Stimulated activated CD8-positive, alpha-beta memory T cell treated with anti-CD3 and anti-CD28 coated beads, Interleukin-7, amount 100 ng/mL, for 48 hours (primary cell): ENCODE results near the gene USO1.
"Not testable (repeated sequence)": the region's sequence is repeated elsewhere in the genome, so short reads cannot be mapped to it uniquely, and the experiment has no call there.

Source experiments
- DNase-seq, 2 donors: peaks; one replicate each; pipeline ENCODE4 v3.0.0-alpha.2; 2020; ENCODE audit warnings: low read depth in 1 of 2; ENCODE audit errors: extremely low read depth in 1 of 2

USO1 gene

DNA sequence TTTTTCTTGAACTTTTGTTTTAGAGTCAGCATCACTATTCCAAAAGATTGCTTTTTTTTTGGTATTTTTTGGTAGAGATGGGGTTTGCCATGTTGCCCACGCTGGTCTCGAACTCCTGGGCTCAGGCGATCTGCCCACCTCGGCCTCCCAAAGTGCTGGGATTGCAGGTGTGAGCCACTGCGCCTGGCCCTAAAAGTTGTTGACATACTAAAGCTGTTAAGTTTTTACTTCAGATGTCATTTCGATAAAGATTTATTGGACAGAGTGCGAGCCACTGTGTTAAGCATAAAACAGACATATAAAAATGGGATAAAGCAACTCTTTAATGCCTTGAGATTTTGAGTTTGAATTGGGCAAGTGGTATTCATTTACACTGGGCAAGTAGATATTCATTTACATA, 28.3 kb downstream of the USO1 start:
- no peak for DNase-seq

DNA sequence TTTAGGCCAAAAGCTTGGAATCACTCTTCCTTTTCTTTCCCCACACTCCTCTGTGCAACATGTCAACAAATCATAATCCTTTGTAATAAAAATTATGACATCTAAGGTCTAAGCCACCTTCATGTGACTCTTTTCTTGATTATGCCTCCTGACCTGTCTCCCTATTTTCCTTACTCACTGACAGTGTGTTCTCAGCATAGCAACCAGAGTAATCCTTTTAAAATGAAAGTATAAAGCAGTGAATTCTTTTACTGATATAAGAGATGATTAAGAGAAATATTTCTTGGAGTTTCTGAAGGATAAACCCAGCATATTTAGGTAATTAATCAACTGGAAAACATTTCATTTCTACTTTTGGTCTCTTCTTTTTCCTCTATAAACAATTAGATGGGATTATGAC, 44.7 kb downstream of the USO1 start:
- DNase-seq, result no peak

DNA sequence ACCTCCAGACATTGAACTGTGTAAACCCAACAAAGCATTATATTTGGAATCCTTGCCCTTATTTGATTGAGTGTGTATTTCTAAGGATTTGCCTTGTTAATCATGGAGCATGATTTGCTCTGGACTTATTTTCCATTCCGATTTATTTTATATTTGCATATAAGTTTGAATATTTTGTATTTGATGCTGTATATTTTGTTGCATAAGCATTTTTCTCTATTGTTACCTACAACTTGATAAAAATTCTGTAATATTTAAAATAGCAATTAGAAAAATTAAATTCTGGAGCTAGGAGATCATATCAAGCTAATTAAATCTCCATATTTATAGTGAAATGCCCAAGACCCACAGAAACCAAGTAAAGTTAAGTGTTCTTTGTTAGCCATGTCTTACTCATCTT, 47.2 kb downstream of the USO1 start:
- no peak for DNase-seq

DNA sequence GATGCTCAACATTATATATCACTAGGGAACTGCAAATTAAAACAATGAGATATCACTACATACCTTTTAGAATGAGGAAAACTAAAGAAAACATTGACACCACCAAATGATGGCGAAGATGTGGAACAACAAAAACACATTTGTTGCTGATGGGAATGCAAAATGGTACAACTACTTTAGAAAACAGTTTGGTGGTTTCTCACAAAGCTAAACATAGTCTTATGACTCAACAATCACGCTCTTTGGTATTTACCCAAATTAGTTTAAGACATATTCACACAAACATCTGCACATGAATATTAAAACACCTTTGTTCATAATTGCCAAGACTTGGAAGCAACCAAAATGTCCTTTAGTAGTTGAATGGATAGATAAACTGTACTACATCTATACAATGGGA, 53.2 kb downstream of the USO1 start:
- DNase-seq, result no peak

DNA sequence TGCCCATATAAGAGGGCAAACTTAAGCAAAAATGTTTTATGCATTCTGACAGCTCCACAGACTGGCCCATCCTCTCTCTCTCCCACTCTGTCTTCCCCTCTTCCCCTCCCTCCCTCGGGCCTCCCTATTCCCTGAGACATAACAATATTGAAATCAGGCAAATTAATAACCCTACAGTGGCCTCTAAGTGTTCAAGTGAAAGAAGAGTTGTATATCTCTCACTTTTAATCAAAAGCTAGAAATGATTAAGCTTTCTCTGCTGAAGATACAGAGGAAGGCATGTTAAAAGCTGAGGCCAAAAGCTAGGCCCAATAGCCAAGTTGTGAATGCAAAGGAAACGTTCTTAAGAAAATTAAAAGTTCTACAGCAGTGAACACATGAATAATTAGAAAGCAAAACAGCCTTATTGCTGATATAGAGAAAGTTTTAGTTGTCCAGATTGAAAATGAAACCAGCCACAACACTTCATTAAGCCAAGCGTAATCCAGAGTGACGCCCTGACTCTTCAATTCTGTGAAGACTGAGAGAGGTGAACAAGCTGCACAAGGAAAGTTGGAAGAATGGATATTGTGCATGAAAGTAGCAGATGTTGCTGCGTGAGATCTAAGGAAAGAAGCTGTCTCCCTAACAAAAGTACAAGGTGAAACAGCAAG, 54.9 kb downstream of the USO1 start:
- no peak for DNase-seq

DNA sequence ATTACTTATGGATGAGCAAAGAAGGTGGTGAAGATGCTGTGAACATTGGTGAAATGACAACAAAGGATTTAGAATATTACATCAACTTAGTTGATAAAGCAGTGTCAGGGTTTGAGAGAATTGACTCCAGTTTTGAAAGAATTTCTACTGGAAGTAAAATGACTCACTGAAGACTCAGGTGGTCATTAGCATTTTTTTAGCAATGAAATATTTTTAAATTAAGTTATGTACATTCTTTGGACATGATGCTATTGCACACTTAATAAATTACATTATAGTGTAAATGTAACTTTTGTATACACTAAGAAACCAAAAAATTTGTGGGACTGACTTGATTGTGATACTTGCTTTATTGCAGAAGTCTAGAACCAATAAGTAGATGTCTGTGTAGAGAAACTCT, 56.9 kb downstream of the USO1 start:
- DNase-seq, result no peak

DNA sequence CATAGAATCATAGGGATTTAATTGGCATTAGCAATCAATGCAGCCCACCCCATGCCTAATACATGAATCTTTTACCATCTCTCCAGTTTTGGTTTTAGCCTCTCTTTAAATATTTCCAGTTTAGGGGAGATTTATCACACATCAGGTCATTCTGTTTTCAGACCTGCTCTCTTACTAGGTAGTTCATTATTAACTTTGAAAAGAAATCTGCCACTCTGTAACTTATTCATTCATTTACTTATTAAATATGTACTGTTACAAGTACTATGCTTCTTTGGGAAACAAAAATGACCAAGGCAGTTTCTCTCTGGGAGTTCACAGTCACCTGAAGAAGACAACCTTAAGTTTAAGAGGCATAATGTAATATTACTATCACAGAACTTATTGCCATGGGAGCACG, 62.1 kb downstream of the USO1 start:
- DNase-seq, result no peak

DNA sequence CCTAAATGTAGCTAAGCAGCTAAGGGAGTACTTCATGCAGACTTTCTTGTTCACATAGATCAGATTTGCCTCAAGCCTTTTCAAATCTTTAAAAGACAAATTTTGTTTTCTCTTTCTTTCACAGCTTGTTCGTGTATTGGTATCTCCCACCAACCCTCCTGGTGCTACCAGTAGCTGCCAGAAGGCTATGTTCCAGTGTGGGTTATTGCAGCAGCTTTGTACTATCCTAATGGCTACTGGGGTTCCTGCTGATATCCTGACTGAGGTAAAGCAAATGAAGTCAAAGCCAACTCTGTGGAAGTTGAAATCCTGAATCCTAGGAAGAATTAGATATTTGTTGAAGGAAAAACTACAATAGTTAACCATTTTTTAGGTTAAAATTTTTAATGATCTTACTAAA, 62.6 kb downstream of the USO1 start:
- no peak for DNase-seq

DNA sequence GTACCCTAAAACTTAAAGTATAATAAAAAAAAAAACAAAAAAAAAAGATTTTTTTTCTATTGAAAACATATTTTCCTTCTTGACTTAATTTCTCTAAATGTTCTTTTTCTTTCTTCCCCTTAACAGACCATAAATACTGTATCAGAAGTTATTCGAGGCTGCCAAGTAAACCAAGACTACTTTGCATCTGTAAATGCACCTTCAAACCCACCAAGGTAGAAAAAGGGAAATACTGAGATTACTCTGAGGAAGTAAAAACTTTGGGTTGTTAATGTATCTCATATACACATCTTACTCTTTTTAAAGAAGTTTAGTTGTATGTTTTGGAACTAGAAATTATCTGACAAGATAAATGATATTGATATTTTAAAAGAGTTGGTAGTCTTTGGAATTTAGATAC, 65.6 kb downstream of the USO1 start:
- DNase-seq, result no peak

DNA sequence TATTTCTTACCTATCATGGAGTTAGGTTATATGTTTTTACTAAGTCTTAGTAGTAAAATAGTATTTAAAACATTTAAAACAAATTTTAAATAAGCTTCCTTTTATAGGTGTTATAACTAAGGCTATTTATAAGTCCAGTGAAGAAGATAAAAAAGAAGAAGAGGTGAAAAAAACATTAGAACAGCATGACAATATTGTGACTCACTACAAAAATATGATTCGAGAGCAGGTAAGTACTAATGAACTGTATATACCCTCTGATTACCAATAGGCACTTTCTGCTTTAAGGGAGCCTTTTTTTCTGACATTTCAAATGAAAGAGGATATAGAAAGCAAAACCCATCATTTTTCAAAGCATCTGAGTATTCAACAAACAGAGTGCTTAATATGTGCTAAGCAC, 76.6 kb downstream of the USO1 start:
- DNase-seq, result no peak

DNA sequence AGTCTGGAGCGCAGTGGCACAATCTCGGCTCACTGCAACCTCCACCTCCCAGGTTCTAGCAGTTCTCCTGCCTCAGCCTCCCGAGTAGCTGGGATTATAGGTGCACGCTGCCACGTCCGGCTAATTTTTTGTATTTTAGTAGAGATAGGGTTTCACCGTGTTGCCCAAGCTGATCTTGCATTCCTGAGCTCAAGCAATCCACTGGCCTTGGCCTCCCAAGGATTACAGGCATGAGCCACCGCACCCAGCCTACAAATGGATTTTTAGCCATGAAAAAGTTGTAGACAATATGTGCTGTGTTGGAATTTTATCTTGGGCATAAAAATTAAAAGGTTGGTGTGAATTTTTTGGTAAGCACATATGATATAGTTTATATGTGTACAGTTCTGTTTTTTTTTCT, 81.7 kb downstream of the USO1 start:
- not testable (repeated sequence) for DNase-seq

DNA sequence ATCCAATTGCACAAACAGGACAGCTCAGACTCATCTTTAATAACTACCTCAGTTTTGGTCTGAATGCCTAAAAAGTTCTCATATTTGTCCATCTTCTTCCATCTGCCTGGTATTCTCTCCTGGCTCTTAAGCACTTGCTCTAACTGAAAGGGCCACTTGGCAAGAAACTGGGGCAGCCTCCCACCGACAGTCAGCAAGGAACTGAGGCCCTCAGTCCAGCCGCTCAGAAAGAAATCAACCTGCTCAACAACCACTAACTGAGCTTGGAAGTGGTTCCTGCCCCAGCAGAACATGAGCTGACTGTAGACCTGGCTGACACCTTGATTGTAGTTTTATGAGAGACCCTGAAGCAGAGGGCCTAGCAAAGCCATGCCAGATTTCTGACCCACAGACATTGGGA, 93.5 kb downstream of the USO1 start:
- no peak for DNase-seq

DNA sequence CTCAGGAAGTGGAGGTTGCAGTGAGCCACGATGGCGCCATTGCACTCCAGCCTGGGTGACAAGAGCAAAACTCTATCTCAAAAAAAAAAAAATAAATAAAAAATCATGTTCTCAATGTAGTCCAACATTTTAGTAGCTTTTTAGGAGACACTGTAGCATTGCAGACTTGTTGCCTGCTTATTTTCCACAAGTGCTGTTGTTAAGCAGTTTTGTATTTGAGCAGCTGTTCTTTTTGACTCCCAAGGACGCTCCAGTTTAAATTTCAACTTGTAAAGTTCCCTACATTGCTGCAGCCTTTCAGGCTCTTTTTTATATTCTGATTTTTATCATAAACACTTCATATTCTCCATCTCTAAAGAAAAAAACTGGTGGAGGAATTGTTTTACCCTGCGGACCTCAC, 94.7 kb downstream of the USO1 start:
- no peak for DNase-seq

DNA sequence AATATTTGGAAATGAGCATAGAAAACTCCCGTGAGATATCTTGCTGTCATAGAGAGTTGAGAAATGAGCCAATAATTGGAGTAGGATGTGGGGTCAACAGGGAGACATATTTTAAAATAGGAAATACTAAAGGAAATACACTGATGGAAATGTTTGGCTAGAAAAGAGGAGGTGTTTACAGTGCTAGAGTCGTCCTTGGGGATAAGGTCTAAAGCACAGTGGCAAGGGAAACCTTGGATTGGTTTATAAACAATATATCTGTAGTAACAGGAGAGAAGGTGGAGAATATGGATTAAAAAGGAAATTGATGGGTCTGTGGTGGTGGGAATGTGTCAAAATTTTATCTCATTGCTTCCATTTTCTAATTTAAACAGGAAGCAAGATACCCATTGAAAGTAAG, 95.8 kb downstream of the USO1 start:
- no peak for DNase-seq

DNA sequence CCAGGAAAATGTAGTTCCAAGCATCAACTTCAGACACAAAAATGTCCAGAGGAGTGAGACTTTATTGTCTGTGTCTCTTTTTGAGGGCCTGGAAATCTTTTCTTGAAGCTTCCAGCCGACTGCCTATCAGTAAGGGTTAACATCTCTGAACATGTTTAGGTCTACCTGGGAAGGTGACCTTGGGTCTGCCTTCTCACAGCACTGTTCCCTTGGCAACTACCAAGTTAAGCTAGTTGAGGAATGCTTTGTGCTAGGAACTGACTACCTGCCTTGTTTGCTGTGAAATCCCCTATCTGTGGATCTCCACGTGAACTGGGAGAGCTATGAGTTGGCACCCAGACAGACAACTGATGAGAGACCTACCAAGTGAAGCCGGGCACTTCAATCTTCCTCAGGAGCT, 96.3 kb downstream of the USO1 start:
- no peak for DNase-seq

DNA sequence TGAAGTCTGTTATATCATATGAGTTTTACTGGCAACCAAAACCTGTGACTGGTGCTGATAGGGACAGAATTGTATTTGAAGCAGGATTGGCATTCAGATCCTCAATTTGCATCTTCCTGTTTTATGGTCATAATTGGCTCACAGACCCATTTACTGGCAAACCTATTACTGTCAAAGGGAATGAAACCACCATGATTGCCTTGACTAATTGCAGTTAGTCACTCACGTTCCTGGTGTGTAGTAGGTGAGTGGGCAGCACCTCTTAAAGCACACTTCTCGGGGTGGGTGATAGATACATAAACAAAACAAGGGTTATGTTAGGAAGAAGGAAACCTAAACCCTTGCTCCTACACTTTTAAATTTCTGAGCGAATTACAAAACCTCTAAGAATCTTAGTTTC, 96.8 kb downstream of the USO1 start:
- DNase-seq, result no peak

DNA sequence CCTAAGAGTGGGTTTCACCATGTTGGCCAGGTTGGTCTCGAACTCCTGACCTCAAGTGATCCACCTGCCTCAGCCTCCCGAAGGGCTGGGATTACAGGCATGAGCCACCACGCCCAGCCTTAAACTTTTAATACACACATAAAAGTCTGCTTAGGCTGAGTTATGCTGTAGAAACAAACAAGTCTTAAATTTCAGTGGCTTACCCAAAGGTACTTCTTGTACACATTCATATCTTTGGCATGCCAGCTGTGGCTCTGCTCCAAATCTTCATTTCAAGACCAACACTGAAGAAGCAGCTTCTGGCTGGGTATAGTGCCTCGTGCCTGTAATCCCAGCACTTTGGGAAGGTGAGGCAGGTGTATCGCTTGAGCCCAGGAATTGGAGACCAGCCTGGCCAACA, 97.6 kb downstream of the USO1 start:
- DNase-seq, result no peak

DNA sequence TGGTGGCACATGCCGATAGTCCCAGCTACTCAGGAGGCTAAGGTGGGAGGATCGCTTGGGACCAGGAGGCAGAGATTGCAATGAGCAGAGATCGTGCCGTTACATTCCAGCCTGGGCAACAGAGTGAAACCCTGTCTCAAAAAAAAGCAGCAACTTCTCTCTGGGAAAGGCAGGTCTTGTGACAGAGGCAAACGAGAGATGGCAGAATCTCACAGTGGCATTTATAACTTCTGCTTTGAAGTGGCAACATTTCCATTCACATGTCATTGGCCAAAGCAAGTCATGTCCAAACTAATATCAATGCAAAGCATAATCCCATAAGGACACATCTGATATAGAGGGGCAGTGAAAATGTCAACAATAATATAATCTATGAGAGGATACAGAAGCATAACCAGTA, 98.0 kb downstream of the USO1 start:
- no peak for DNase-seq

DNA sequence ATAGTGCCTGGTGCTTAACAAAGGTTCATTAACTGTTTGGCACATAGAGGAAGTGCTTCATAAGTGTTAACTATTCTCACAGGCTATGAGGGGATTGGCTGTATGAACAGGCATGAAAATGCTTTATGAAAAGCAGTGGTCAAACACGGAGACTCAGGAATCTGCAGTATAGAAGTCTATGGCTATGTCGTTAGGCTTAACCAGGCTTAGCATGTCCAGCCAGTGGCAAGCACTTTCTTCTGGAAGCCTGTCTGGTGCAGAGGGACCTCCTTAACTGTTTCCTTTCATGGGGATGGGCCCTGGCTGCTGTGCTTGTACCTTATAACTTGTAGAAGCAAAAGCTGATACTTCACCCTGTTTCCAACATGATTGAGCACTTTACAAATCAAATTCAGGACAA, 99.4 kb downstream of the USO1 start:
- no peak for DNase-seq

DNA sequence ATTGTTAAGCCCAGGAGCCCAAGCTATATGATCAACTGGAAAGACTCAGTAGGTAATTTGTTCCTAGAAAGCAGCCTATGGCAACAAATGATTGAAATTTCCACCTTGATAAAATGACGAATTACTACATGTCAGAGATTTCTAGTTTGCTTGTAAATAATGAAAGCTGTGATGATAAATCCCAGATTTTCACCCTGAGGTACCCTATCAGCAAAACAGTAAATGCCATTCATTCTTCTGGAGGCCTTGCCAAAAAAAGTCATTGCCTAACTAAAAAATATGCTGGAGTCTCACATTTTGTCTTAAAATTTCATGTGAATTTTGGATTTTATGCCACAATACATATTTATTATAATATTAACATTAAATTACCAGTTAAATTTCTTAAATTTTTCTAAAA, 106.5 kb downstream of the USO1 start:
- DNase-seq, result no peak

DNA sequence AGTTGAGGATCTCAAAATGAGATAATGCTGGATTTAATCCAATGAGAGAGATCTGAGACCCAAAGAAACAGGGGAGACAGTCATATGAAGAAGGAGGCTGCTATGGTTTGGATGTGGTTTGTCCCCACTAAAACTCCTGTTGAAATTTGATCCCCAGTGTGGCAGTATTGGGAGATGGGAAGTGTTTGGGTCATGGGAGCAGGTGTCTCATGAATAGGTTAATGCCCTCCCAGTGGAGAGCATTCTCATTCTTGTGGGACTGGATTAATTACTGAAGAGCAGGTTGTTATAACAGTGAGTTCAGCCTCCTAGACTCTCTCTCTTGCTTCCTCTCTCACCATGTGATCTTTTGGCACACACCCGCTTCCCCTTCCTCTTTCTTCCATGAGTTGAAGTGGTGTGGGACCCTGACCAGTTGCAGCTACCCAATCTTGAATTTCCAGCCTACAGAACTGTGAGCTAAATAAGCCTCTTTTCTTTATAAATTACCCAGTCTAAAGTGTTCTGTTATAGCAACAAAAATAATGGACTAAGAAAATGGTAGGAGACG, 107.6 kb downstream of the USO1 start:
- DNase-seq, result no peak

DNA sequence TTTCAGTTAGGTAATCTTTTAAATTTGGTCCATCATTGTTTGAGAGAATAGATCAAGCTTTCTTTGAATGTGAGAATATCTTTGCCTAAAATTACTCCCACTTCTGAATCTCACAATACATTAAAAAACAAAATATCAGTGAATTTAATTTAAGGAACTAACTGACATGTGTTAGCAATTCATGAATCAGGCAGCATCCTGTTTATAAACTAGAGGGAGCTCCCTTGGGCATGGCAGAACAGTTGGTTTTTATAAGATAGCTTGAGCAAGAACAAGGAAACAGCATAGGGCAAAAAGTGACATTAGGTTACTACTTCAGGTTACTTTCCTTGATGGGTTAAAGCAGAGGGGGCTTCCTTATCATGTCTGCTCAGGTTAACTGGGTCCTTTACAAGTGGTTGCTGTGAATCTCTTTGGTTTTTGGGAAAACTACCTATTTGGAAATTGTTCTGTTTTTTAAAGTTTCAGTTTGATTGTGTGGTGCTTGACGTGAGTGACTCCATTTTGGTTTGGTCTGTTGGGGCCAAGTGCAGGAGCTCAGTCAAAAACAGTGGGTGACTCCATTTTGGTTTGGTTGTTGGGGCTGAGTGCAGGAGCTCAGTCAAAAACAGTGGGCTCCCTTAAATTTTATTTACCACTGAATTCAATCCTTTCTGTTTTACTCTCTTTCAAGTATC, 109.9 kb downstream of the USO1 start:
- no peak for DNase-seq

DNA sequence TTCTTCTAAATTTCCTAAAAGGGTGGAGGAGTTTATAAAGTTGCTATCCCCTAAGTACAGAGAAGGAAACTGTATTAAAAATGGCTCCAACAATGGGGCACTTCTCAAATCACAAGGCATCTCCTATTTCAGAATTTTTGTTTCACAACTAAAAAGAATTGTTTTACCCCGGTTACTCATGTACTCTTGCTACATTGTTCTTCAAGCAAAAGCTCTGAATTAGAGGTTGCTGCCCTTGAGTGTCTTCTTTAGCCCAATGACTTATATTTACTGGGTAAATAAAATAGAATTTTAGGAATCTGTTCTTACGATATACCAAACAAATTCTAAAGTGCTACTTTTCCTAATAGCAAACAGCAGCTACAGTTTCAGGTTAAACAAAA, 110.4 kb downstream of the USO1 start:
- DNase-seq, result no peak
